K562 (cell line): ENCODE data around the gene HOXA1. TPM values are rescaled to one million over a fixed set of nuclear protein-coding genes. Genes with fewer than 3 reads are reported as not detected.

Experiments used
- ATAC-seq: fragments of 200-7000 bp; cut with Tn5 transposase; 3 replicates; pipeline ENCODE4 v1.9.1; 2020; ENCODE audit warnings: moderate library complexity
- BruUV-seq: library from RNA; stranded (reverse); fragments of 400-500 nt; replicated peaks from 2 replicates; lab custom pipeline; 2021; lab: Mats Ljungman, UMichigan
- CTCF ChIA-PET: fragments of 300-600 bp; formaldehyde crosslinking; extraction: SDS; loops from one replicate; lab custom pipeline; 2021; ENCODE audit warnings: low intra/inter-chr PET ratio; lab: Yijun Ruan, JAX
- POLR2A ChIA-PET: fragments of 300-600, 350-650 bp; sonication (Branson Sonifier 250); formaldehyde crosslinking; extraction: SDS; loops from one replicate; lab custom pipeline; 2021; ENCODE audit warnings: antibody characterized with exemption, inconsistent platforms; lab: Yijun Ruan, JAX
- DNase-seq, 4 experiments: peaks; one replicate each; pipeline versions ENCODE4 v3.0.0 to v3.0.0-alpha.2; 2011 to 2018; ENCODE audit warnings: low spot score in 3 of 4, mixed read lengths in 3 of 4; ENCODE audit errors: extremely low read depth in 1 of 4
- FAIRE-seq: peaks from 2 replicates; lab custom pipeline; 2011; peaks lifted over from hg19 to GRCh38; lab: Jason Lieb, UNC
- H2AFZ ChIP-seq: 2 replicates; pipeline ENCODE4 v1.6.0; 2011; ENCODE audit warnings: low read depth, low read length, control low read depth, inconsistent platforms
- H3K27ac ChIP-seq: fragments of 200-600 bp; 3 replicates; pipeline ENCODE4 v1.8.0; 2011; ENCODE audit warnings: low read depth, mild to moderate bottlenecking, control low read depth, inconsistent platforms, low read length, moderate library complexity, mixed read lengths; ENCODE audit errors: extremely low read depth
- H3K27me3 ChIP-seq, 2 experiments: fragments of 300-600 bp in 1 of 2; 2 replicates in 1 of 2; 3 replicates in 1 of 2; pipeline versions ENCODE4 v1.6.0 to v1.8.0; 2011; ENCODE audit warnings: inconsistent platforms in 2 of 2, low read length in 2 of 2, mild to moderate bottlenecking in 1 of 2, mixed read lengths in 1 of 2, moderate library complexity in 1 of 2; ENCODE audit not compliant: control insufficient read depth in 2 of 2, insufficient read depth in 2 of 2
- H3K36me3 ChIP-seq: fragments of 300-600 bp; 3 replicates; pipeline ENCODE4 v1.8.0; 2011; ENCODE audit warnings: mild to moderate bottlenecking, low read length, inconsistent platforms; ENCODE audit not compliant: control insufficient read depth, insufficient read depth
- H3K4me1 ChIP-seq, 2 experiments: fragments of 200-600 bp in 1 of 2; replicated peaks in 1 of 2; 2 replicates in 1 of 2; 3 replicates in 1 of 2; pipeline versions ENCODE4 v1.5.1 to v1.8.0; 2011; ENCODE audit warnings: inconsistent platforms in 2 of 2, low read length in 2 of 2, mild to moderate bottlenecking in 1 of 2, mixed read lengths in 1 of 2, moderate library complexity in 1 of 2; ENCODE audit not compliant: control insufficient read depth in 2 of 2, insufficient read depth in 2 of 2
- H3K4me2 ChIP-seq: 2 replicates; pipeline ENCODE4 v1.6.1; 2011; ENCODE audit warnings: low read length, control low read depth, inconsistent platforms, mixed read lengths; ENCODE audit not compliant: insufficient read depth
- H3K4me3 ChIP-seq: fragments of 200-600 bp; sonication (generic), shearing (Covaris generic); 2 replicates; pipeline ENCODE4 v1.5.1; 2016; ENCODE audit warnings: control low read depth, inconsistent platforms
- H3K79me2 ChIP-seq: fragments of 200-600 bp; 3 replicates; pipeline ENCODE4 v1.8.0; 2011; ENCODE audit warnings: low read length, inconsistent platforms; ENCODE audit not compliant: control insufficient read depth, insufficient read depth
- H3K9ac ChIP-seq, 2 experiments: 2 replicates each; pipeline versions ENCODE4 v1.6.0 to v1.6.1; 2011; ENCODE audit warnings: low read depth in 2 of 2, low read length in 2 of 2, control low read depth in 1 of 2, inconsistent platforms in 1 of 2, mild to moderate bottlenecking in 1 of 2, mixed read lengths in 1 of 2; ENCODE audit not compliant: insufficient read depth in 1 of 2
- H3K9me1 ChIP-seq: one replicate; pipeline ENCODE4 v1.6.0; 2011; ENCODE audit warnings: inconsistent platforms, mild to moderate bottlenecking, low read length, moderate library complexity; ENCODE audit not compliant: control insufficient read depth, insufficient read depth
- H3K9me3 ChIP-seq: replicated peaks from 2 replicates; pipeline ENCODE4 v1.5.1; 2011; ENCODE audit warnings: low read depth, low read length, inconsistent platforms; ENCODE audit not compliant: control insufficient read depth, insufficient read depth
- H4K20me1 ChIP-seq: replicated peaks from 2 replicates; pipeline ENCODE4 v1.6.1; 2011; ENCODE audit warnings: low read length, inconsistent platforms, mixed read lengths; ENCODE audit not compliant: control insufficient read depth, insufficient read depth
- FOXO4 ChIP-seq: fragments of 450-650 bp; formaldehyde crosslinking; IDR thresholded peaks from 2 replicates; pipeline ENCODE4 v1.4.0; 2020; ENCODE audit warnings: mild to moderate bottlenecking, moderate library complexity
- HMG20B ChIP-seq: fragments of 250-450 bp; sonication (Bioruptor Pico); IDR thresholded peaks from 2 replicates; pipeline ENCODE4 v1.5.0; 2021; ENCODE audit warnings: mild to moderate bottlenecking
- MGA ChIP-seq: fragments of 450-650 bp; IDR thresholded peaks from 2 replicates; pipeline ENCODE4 v1.6.1; 2016; ENCODE audit warnings: mild to moderate bottlenecking, moderate library complexity
- NR0B1 ChIP-seq: fragments of 450-650 bp; IDR thresholded peaks from one replicate; pipeline ENCODE4 v1.6.1; 2018; ENCODE audit warnings: mild to moderate bottlenecking, moderate library complexity; ENCODE audit not compliant: partially characterized antibody
- SOX6 ChIP-seq: fragments of 450-650 bp; IDR thresholded peaks from 2 replicates; pipeline ENCODE4 v1.6.1; 2014; ENCODE audit warnings: mild to moderate bottlenecking
- ZNF133 ChIP-seq: fragments of 250-450 bp; sonication (Bioruptor Pico); IDR thresholded peaks from 2 replicates; pipeline ENCODE4 v1.4.0; 2020; ENCODE audit warnings: mild to moderate bottlenecking
- WGBS: fragments of 100-300 bp; shearing (Covaris generic); methylation state at CpG from one replicate; pipeline ENCODE4 v1.1.6; 2016; ENCODE audit warnings: low coverage, mixed read lengths; ENCODE audit not compliant: insufficient coverage; ENCODE audit errors: missing lambda C conversion rate; 5-methylcytosine and 5-hydroxymethylcytosine counted together
- in situ Hi-C: fragments of 300-500 bp; cut with MboI; formaldehyde crosslinking; loops from 4 replicates; pipeline ENCODE4 v1.15.0; 2018; ENCODE audit warnings: inconsistent platforms, mixed read lengths
- intact Hi-C: fragments of 100-400 bp; cut with micrococcal nuclease; formaldehyde crosslinking; loops from 2 replicates; pipeline ENCODE4 v1.14.2; 2022
- polyA plus RNA-seq, 8 experiments: library from polyadenylated mRNA; depleted of rRNA in 4 of 8; stranded (reverse) in 5 of 8; unstranded in 3 of 8; fragments of >200 nt; fragmentation: Nextera tagmentation in 2 of 8; fragmentation: Illumina TruSeq in 1 of 8; extraction: Ambion mirVana in 2 of 8; extraction: Trizol in 1 of 8; gene quantifications; 2 replicates each; pipeline versions ENCODE4 v1.2.1 to v1.2.3, GENCODE V29; 2011 to 2014; ENCODE audit warnings: inconsistent platforms in 1 of 8, missing spikeins in 1 of 8
- total RNA-seq, 7 experiments: library from RNA; depleted of rRNA in 6 of 7; stranded (reverse); fragments of >200 nt in 6 of 7; fragmentation: Illumina TruSeq in 2 of 7; extraction: Trizol in 2 of 7; gene quantifications; 2 replicates each; pipeline versions ENCODE4 v1.2.1 to v1.2.3, GENCODE V29; 2011 to 2021; ENCODE audit warnings: low replicate concordance in 1 of 7

Gene HOXA1
- total and polyA plus RNA-seq, 9 of the 15 experiments (the other 6 are each of a cell fraction or from before 2014, with no cell fraction given), result 0.03 to 0.63 (median 0.09) TPM; not detected in 4

- H3K4me1 ChIP-seq, result no peaks in the 10 kb centered on the region
- no peaks in the 10 kb centered on the region for H3K79me2 ChIP-seq
- intact Hi-C loops (no loop called here), in situ Hi-C loops (no loop called here)
- H3K9ac ChIP-seq, result no peak overlapping the region
- H3K36me3 ChIP-seq, result no peaks in the 10 kb centered on the region
- ATAC-seq, result no peak
- POLR2A ChIA-PET, result no interaction called here
- no peak for FAIRE-seq
- no peaks in the 10 kb centered on the region for H3K9me3 ChIP-seq
- CTCF ChIA-PET, result no interaction called here
- H3K4me2 ChIP-seq, result no peak overlapping the region
- DNase-seq, result no peak
- H3K27ac ChIP-seq, result no peak overlapping the region
- H3K27me3 ChIP-seq, result no peaks in the 10 kb centered on the region; a peak in 2 of 5 replicates
- no peaks in the 10 kb centered on the region for H3K9me1 ChIP-seq
- 6% methylated on average over 4 of the region's 4 CpGs for WGBS
- no TSS peak for BruUV-seq
- H2AFZ ChIP-seq, result no peak overlapping the region
- no peak overlapping the region for H3K4me3 ChIP-seq
- no peaks in the 10 kb centered on the region for H4K20me1 ChIP-seq
- no peak for TF ChIP-seq MGA
- TF ChIP-seq NR0B1, result no peak
- TF ChIP-seq SOX6, result no peak
- TF ChIP-seq HMG20B, result no peak
- TF ChIP-seq ZNF133 (CRISPR knock-in tag), result no peak
- no peak for TF ChIP-seq FOXO4 (CRISPR knock-in tag)
Observed at GRCh38 chr7:27062946-27063345, 32.9 kb downstream of the HOXA1 start.
